Medulla oblongata (tissue), 1 donor: ENCODE results near the gene ME3.
"Not testable (repeated sequence)": the region's sequence is repeated elsewhere in the genome, so short reads cannot be mapped to it uniquely, and the experiment has no call there.

Experiments
- DNase-seq: peaks from one replicate; pipeline ENCODE4 v3.0.0-alpha.2; 2015; ENCODE audit errors: extremely low spot score

The ME3 gene

GRCh38 chr11:86433361-86434095, 238.9 kb downstream of the ME3 start:
- DNase-seq, result not testable (repeated sequence)

DNA sequence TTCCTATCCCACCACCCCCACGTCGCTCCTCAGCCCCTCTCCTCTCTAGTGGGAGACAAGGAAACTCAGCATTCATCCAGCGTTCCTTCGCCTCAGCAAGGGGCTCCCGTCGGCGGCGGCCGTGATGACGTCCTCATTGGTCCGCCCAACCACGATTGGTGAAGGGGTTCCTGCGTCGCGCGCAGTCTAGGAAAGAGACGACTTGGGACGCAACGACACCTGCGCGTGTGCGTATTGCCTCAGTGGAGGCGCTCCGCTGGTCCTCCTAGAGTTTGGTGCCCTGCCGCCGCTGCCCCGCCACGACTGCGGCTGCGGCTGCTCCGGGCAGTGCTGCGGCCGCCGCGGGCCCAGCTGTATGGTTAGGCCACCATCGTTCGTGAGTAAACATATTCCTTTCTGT, 241.2 kb downstream of the ME3 start:
- no peak for DNase-seq

- no peak for DNase-seq
These were observed 245.0 kb downstream of the ME3 start for GRCh38 chr11:86427441-86427840.

DNA sequence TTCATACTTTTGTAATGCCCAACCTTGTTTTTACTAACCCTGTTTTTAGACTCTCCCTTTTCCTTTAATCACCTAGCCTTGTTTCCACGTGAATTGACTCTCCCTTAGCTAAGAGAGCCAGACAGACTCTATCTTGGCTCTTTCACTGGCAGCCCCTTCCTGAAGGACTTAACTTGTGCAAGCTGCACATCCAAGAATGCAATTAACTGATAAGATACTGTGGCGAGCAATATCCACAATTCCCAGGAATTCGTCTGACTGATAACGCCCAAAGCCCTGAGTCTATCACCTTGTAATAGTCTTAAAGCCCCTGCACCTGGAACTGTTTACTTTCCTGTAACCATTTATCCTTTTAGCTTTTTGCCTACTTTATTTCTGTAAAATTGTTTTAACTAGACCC, 248.9 kb downstream of the ME3 start:
- not testable (repeated sequence) for DNase-seq

DNA sequence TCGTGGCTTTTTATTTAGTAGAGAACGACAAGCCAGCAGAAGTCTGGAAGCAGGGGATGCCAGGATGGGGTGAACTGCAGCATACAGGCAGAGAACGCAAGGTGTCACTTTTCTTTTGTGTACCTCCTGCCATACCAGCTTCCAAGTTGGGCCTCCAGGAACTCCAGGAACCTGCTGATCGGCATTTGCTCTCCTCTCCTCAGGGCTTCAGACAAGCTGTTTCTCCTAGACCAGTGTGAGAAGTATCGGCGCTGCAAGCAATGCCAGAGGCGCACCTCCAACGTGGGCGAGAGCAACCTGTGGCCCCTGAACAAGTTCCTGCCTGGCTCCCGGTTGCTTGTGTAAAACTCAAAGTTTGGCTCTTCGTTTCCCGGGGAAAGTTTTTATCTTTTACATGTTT, 250.0 kb downstream of the ME3 start:
- DNase-seq, result no peak

DNA sequence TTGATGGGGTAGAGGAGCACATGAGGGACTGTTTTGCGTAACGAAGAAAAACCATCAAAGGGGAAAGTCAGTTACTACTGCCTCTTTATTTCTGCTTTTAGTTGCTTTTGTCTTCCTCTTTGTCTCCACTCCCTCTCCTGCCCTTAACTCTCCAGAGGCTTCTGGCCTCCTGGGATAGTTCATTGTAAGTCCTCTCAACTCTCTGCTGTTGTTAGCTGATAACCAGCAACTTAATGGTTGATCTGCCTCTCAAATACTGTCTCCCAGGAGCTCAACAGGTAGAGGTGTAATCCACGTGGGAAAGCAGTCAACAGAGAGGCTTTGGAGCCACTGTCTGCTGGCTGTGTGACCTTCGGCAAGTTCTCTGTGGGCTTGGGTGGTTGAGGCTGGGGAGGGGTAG, 250.5 kb downstream of the ME3 start:
- DNase-seq, result no peak

DNA sequence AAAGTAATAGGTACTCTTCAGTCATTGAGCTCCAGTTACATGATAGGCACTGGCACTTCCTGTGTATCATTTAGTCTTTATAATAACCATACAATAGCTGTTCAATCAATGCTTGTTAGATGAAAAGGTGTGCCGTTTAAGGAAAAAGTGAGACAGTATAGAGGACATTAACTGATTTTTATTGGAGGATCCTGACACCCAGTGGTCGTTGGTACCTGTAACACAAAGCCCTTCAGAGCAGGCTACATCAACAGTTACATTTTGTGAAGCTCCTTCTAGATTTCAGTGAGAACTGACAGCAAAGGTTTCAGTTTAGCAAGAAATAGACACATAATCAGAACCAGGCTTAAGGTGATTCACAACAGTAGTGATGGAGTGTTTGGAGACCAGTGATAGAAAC, 253.5 kb downstream of the ME3 start:
- DNase-seq, result peak; percentile 42

DNA sequence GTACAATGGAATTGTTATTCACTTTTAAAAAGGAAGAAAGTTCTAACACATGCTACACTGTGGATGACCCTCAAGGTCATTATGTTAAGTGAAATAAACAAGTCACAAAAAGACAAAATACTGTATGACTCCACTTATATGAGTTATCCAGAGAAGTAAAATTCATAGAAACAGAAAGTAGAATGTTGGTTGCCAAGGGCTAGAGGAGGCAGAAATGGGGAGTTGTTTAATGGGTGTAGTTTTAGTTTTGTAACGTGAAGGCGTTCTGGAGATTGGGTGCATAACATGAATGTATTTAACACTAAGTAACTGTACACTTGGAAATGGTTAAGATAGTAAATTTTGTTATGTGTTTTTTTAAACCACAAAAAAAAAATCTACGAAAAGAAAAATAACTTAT, 253.9 kb downstream of the ME3 start:
- DNase-seq, result no peak

- DNase-seq, result no peak
These were observed 254.3 kb downstream of the ME3 start for GRCh38 chr11:86418106-86418505.

DNA sequence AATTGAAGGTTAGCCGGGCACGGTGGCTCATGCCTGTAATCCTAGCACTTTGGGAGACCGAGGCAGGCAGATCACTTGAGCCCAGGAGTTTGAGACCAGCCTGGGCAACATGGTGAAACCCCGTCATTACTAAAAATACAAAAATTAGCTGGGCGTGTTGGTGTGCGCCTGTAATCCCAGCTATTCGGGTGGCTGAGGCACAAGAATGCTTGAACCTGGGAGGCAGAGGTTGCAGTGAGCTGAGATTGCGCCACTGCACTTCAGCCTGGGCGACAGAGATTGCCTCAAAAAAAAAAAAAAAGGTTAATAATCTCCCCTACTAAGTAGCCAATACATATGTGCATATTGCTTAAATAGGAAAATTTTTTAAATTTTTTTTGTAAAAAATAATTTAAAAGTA, 255.5 kb downstream of the ME3 start:
- not testable (repeated sequence) for DNase-seq

DNA sequence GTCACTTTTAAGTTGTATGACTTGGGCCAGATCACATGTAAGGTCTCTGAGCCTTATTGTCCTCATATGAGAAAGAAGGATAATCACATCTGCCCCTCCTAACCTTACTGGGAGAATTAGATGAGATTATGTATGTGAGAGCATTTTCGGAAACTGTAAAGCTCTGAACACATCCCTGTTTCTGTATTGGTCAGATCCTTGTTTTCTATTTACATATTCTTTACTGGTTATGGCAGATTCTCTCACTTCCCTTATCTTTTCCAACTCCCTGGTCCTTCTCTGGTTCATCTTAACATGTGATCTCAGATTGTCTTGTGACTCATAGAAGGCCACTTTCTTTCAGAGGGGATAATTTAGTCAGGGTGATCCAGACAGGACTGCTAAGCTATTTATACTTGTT, 255.9 kb downstream of the ME3 start:
- DNase-seq, result peak; percentile 52

DNA sequence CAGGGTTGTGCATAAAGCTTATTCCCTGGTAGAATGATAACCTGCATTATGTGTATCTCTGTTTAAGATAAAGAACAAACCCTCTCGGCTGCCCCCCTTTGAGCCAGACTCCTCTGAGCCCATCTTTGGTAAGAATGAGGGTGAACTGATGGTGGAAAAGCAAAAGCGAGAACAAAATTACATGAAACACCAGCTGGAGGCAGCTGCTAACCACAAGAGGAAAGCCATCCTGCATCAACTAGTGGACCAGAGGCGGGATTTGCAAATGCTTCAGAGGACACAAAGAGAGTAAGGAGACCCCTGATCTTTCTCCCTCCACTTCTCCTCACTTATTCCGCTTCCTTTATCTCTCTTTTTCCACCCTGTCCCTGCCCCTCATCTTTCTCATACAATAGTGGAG, 257.4 kb downstream of the ME3 start:
- DNase-seq, result no peak

GRCh38 chr11:86414032-86414431, 258.4 kb downstream of the ME3 start:
- no peak for DNase-seq

- no peak for DNase-seq
These were observed 263.6 kb downstream of the ME3 start for GRCh38 chr11:86408845-86409244.

DNA sequence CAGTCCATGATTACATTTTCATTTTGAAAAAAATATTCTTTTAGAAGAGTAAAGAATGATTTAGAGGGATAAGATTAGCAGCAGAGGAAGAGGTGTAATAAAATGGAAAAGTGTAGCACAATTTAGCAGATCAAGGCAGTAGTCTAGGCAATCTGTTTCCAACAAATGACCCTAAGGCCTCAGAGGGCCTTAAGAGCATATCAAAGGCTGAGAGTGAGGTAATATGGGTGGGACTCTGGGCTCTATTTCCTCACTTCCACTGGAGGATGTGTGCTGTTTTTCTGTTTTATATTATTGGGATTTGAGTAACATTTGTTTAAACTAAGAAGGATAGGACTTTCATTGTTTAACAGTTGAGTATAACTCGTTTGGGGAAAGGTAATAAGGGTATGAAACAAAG, 269.0 kb downstream of the ME3 start:
- no peak for DNase-seq

GRCh38 chr11:86398106-86398505, 274.3 kb downstream of the ME3 start:
- no peak for DNase-seq

GRCh38 chr11:86397351-86397750, 275.1 kb downstream of the ME3 start:
- DNase-seq, result no peak

- no peak for DNase-seq
These were observed 276.0 kb downstream of the ME3 start for GRCh38 chr11:86396396-86396795.

DNA sequence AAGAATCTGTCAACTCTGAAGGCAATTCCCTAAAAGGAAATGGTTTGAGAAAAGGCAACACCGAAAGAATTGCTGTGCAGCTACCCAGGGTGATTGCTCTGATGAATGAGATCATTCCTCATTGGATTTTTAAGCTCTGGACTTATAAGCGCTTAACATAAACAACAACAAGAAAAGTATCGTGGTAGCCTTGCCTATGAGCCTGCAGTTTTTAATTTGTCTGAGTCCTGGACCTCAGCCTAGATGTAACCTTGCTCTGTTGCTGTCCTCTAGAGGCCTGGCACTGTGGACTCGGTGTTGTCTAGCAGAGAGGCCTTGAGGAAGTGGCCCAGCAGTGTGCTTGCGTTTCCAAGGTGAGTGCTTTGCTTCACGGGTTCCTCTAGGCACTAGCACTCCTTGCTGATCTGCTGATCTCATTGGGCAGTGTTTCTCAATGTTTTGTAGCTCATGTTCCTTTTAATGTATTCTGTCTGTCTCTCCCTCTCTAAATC, 277.3 kb downstream of the ME3 start:
- peak; percentile 78 for DNase-seq
